GM21381 (cell line): Measurements from ENCODE around the gene PROSER2.

Experiments used
- ATAC-seq: cut with Tn5 transposase; IDR thresholded peaks from one replicate; pipeline ENCODE4 v1.9.1; 2021; ENCODE audit warnings: mild to moderate bottlenecking, moderate library complexity; ENCODE audit not compliant: unreplicated experiment

Gene PROSER2, protein sequence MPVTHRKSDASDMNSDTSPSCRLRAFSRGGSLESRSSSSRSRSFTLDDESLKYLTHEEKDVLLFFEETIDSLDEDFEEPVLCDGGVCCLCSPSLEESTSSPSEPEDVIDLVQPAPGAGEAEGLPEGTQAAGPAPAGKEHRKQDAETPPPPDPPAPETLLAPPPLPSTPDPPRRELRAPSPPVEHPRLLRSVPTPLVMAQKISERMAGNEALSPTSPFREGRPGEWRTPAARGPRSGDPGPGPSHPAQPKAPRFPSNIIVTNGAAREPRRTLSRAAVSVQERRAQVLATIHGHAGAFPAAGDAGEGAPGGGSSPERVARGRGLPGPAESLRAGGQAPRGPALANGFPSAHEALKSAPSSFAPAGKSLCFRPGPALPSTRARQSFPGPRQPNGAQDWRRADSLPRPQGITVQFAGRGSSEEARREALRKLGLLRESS

DNA sequence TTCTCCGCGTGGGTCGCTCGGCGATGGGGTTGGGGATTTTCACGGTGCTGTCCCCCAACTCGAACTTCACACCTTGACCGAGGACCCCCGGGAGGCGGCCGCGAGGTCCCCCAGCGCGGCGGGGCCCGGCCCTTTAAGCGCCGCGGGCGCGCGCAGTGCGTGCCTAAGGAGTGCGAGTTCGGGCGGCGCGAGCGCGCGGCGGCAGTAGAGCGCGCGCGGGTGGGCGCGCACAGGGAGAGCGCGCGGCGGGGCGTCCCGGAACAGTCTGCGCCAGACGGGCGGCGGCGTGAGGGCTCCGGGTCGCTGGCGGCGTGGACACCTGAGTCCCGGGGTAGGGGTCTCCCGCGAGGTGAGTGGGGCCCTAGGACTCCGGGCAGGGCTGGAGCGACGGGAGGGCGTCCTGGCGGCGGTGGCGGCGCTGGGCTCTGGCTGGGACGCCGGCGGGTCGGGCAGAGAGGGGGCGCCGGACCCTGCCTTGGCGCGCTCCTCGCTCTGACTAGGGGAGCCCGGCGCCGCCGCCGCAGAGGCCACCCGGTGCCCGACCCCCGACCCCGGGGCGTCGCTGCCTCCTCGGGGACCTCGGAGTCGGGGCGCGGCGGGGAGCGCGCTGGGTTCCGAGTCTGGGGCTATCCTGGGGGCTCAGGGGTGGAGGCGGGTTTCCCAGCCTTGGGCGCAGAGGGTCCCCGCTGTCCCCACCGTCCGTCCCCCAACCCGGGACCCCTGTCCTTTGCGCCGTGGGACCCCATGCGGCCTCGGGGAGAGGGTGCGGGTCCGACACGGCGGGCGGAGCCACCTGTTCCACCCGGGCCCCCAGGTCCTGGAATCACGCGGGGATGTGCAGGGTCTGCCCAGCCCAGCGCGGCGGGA, at the start of gene PROSER2:
Gene PROSER2 (plus strand): TSS at position 235 of the 867 bp plus-strand sequence. CDS start 28,722 bp downstream, outside the sequence.
- peak; percentile 64 for ATAC-seq

DNA sequence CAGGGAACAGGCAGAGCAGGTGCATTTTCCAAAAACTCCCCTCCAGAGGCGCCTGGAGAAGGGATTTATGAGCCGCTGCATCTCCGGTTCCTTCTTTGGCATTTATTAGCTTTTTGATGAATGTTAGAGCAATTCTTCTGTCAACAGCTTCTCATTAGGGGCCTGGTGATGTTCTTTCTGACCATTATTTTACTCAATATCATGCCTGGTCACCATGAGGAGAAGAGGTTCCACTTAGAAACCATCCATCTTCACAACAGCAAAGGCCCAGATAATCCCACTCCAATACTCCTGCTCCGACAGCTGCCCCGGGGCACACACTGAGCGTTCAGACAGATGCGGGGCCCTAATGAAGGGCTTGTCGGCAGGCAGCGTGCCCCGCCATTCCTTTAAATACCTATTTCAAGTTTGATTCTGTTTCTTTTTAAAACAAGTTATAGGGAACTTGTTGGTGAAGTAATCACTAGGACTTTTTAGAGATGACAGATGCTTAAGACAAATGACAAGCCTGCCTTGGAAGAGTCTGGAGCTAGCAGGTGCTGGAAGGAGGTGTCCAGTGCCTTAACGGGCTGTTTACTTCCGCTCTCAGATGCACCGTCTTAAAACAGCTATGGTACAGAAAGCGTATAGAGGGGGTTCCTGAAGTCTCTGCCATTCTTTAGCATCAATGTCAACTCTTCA, 49.3 kb upstream of the PROSER2 start:
- no peak for ATAC-seq

DNA sequence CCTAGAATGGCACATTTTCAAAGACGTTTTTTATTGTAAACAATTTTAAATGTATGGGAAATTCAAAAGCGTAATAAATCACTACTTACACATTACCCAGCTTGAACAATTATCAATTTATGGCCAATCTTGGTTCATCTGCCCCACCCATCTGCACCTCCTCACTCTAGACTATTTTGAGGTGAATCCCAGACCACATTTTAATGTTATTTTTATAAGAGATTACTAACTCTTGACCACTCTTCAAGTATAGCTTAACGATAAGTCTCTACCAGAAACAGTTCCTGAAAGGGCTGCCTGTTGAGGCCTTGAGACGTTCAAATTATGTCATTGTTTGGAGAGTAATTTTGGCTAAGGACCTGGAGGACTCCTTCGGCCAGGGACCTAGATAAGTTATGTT, 47.7 kb upstream of the PROSER2 start:
- no peak for ATAC-seq

GRCh38 chr10:11776080-11776479, 47.1 kb upstream of the PROSER2 start:
- ATAC-seq: no peak

GRCh38 chr10:11781114-11781513, 42.0 kb upstream of the PROSER2 start:
- no peak for ATAC-seq

DNA sequence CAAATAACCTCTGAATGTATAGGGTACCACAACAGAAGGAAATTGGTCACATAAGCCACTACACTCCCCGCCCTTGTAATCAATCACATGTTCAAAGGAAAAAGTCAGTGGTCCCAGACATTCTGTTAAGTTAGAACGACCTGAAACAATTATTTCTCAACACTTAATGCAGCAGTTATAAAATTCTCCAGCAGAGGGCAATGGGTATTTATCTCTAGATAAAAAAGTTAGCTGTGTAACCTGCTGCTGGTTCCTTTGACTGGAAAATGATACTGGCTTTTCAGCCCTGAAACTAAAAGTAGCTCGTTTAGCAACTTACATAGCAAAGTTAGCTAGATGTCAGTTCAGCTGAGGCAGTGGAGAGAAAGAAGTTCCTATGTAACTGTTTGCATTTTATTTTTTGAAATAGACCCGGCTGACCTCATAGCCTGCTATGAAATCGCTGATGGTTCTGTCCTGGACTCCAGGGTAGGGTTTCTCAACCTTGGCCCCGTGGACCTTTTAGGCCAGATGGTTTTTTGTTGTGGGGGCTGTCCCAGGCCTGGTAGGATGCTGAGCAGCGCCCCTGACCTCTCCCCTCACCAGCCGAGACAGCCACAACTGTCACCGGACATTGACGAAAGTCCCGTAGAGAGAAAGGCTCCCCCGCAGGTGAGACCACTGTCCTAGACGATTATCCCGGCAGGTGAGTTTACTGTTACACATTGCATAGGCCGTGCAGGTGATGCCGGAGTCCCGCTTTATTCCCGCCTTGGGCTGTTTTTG, 40.2 kb upstream of the PROSER2 start:
- ATAC-seq: no peak

DNA sequence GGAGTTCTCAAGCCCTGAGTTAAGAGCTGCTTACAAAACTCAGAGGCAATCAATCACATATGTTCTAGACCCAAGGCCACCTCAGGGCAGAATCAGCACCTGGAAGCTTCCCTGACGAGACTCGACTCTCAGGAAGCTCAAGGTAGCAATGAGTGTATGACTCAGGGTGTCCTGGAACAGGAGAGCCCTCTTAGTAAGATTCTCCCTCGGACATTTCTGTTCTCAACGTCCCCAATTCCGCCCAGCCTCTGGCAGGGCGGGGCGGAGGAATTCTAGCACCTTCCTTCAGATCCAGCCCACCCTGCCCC, 39.6 kb upstream of the PROSER2 start:
- ATAC-seq: no peak

- ATAC-seq: no peak
These were observed 35.8 kb upstream of the PROSER2 start for GRCh38 chr10:11787374-11787773.

DNA sequence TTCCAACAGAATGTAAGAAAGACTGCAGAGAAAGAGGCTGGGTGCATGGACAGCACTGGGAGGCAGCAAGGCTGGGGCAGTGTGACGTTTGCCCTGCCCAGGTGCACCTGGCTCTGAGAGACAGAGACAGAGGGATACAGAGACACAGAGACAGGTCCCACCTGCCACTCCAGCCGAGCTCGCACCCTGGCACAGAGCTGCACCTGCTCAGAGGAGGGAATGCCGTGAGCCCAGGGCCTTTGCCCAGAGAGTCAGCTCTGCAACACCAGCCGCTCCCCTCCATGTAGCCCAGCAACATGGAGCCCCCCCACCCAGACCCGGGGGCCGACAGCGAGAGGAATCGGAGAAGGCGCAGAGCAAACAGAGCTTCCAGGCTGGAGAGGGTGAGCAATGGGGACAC, 35.3 kb upstream of the PROSER2 start:
- no peak for ATAC-seq

GRCh38 chr10:11789306-11789705, 33.9 kb upstream of the PROSER2 start:
- ATAC-seq: no peak

- ATAC-seq: no peak
These were observed 33.2 kb upstream of the PROSER2 start for GRCh38 chr10:11789956-11790355.

- no peak for ATAC-seq
These were observed 29.2 kb upstream of the PROSER2 start for GRCh38 chr10:11793762-11794479.

DNA sequence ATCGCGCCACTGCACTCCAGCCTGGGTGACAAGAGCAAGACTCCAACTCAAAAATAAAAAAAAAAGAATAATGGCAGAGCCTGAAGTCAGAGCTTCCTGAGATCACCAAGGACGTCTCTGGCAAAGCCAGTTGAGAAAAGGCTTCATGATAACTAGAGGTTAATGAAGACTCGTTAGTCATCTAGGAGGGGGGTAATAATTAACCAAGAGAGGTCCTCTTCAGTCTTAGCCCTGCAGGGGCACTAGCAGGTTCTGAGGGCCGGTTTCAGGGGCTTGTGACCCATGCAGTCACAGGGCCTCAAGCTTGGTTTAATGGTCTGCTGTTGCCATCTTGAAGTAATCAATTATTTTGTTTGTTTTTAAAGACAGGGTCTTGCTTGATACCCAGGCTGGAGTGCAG, 28.6 kb upstream of the PROSER2 start:
- no peak for ATAC-seq

GRCh38 chr10:11795101-11795920, 27.8 kb upstream of the PROSER2 start:
- no peak for ATAC-seq

DNA sequence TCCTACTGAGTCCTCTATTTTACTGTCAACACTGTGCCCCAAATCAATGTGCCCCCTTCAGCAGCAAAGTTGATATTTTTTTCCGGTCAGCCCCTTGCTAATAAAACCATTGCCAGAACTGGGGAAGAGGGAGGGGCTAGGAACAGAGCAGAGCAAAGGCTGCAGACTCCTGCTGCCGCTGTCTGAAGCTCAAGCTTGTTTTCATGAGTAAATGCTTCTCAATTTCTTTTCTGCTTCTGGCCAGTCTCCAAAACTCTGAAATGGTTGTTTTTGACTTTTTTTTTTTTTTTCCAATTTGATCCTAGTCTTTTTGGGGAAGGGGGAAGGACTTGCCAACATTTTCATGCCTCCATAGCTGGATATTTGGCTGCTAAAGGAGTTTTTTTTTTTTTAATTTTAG, 26.7 kb upstream of the PROSER2 start:
- ATAC-seq: no peak

DNA sequence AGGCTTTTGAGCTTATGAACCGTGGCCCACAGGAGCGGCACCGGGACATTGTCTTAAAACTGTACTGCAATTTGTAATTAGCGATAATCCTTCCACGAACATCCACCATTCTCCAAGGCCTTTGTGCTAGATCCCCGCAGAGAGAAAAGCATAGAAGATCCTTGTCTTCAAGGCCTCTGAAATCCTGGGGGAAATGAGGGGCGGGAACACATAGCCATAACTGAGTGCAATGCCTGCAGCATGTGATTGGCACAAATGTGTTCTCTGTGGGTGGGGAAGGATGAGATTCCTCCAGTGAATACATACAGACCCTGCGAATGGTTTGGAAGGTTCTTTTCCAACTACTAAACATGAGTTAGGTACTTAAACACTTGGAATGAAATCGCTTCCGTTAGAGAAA, 25.9 kb upstream of the PROSER2 start:
- no peak for ATAC-seq

DNA sequence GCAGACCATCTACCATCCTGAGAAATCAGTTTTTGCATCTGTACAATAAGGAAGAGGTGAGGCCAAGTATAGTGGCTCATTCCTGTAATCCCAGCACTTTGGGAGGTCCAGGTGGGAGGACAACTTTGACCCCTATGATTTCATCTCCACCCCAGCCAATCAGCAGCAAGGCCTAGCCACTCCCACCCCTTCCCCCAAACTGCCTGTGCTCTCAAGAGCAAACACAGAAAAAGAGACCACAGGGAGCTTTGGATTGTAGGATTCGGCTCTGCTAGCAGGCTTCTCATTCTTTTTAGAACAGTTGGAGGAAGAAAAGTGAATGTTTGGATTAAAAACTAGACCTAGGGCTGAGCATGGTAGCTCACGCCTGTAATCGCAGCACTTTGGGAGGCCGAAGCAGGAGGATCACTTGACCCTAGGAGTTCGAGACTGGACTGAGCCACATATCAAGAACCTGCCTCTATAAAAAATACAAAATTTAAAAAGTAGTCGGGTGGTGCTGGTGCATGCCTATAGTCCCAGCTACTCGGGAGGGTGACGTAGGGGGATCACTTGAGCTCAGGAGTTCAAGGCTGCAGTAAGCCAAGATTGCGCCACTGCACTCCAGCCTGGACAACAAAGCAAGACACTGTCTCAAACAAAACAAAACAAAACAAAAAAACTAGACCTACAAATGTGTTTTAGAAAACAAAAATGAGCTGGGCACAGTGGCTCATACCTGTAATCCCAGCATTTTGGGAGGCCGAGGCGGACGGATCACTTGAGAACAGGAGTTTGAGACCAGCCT, 25.1 kb upstream of the PROSER2 start:
- ATAC-seq: no peak
